ENCODE measurements around the gene YAP1.

YAP1 gene

DNA sequence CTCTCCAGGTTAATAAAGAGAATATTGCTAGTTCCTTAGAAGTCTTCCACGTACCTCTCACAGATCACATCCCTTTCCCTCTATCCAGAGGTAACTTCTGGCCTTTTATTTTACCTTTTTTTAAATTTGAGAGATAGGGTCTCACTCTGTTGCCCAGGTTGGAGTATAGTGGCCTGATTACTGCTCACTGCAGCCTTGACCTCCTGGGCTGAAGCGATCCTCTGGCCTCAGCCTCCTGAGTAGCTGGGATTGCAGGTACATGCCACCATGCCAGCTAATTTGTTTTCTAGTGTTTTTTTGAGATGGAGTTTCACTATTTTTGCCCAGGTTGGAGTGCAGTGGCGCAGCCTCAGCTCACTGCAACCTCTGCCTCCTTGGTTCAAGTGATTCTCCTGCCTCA lies 24.4 kb downstream of the YAP1 start:
- H3K79me2 ChIP-seq (ENCODE audit: insufficient read depth, low read length) = no peaks in the 10 kb centered on the region

DNA sequence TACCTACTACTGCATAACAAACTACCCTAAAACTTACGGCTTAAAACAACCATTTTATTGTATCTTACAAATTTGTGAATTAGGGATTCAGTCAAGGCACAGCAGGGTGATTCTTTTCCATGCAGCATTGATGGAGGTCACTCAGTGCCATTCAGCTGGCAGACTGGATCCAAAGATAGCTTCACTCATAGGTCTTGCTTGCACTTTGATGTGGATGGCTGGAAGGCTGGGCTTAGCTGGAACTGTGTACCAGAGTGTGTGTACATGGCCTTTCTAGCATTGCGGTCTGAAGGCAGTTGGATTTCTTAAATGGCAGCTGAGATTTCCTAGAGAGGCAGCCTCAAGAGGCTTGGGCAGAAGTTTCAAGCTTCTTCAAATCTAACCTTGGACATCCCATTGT lies 25.0 kb downstream of the YAP1 start:
- no peaks in the 10 kb centered on the region for H3K79me2 ChIP-seq (ENCODE audit: insufficient read depth, low read length)

More for the DNA sequence above, 24.4 kb downstream of the YAP1 start:
- no peak overlapping the region for H2AFZ ChIP-seq (ENCODE audit: low read depth, low read length)
- H3K36me3 ChIP-seq (ENCODE audit: insufficient read depth, low read length) = no peaks in the 10 kb centered on the region
- H3K9me3 ChIP-seq (ENCODE audit: insufficient read depth, low read length, severe bottlenecking) = no peaks in the 10 kb centered on the region
- H3K4me1 ChIP-seq (ENCODE audit: insufficient read depth, low read length) = no peaks in the 10 kb centered on the region
- H3K27ac ChIP-seq (ENCODE audit: low read length) = no peak overlapping the region
- H3K9ac ChIP-seq (ENCODE audit: low read depth, low read length) = no peak overlapping the region
- no peaks in the 10 kb centered on the region for H3K27me3 ChIP-seq (ENCODE audit: insufficient read depth, low read length, poor library complexity)
- H3K4me2 ChIP-seq (ENCODE audit: insufficient read depth, low read length) = no peak overlapping the region
- DNase-seq (no peak), ATAC-seq (ENCODE audit: insufficient read depth, low read depth) (no peak)
- H4K20me1 ChIP-seq (ENCODE audit: insufficient read depth, low read length) = no peaks in the 10 kb centered on the region
- H3K4me3 ChIP-seq (ENCODE audit: low read depth in 1 of 2, low read length in 2 of 2) = no peak overlapping the region
- TF ChIP-seq, protein P1, sequence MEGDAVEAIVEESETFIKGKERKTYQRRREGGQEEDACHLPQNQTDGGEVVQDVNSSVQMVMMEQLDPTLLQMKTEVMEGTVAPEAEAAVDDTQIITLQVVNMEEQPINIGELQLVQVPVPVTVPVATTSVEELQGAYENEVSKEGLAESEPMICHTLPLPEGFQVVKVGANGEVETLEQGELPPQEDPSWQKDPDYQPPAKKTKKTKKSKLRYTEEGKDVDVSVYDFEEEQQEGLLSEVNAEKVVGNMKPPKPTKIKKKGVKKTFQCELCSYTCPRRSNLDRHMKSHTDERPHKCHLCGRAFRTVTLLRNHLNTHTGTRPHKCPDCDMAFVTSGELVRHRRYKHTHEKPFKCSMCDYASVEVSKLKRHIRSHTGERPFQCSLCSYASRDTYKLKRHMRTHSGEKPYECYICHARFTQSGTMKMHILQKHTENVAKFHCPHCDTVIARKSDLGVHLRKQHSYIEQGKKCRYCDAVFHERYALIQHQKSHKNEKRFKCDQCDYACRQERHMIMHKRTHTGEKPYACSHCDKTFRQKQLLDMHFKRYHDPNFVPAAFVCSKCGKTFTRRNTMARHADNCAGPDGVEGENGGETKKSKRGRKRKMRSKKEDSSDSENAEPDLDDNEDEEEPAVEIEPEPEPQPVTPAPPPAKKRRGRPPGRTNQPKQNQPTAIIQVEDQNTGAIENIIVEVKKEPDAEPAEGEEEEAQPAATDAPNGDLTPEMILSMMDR (IDR thresholded peaks at IDR 0.05; ENCODE audit: borderline replicate concordance, extremely low read depth, low read length, poor library complexity, severe bottlenecking) = no peak
- TF ChIP-seq EZH2 (IDR thresholded peaks at IDR 0.05; ENCODE audit: borderline replicate concordance, low read depth, low read length, severe bottlenecking) = no peak

DNA sequence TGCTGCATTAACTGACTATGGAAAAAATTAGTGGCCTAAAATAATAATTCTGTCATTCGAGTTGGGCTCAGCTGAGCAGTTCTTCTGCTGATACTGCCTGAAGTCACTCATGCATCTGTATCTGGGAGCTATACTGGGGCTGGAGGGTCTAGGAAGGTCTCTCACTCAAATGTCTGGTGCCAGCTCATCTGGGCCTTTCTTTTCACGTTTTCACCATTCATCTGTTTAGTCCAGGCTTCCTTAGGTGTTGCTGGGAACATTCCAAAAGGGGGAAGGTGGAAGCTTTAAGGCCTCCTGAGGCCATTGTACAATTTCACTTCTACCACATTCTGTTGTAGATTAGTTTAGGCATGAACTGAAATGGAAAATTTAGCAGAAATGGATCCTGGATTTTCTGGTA lies 28.0 kb downstream of the YAP1 start:
- no peaks in the 10 kb centered on the region for H3K79me2 ChIP-seq (ENCODE audit: insufficient read depth, low read length)
- no peak for ATAC-seq (ENCODE audit: insufficient read depth, low read depth)
- no peaks in the 10 kb centered on the region for H3K9me3 ChIP-seq (ENCODE audit: insufficient read depth, low read length, severe bottlenecking)
- H3K4me3 ChIP-seq (ENCODE audit: low read depth in 1 of 2, low read length in 2 of 2) = no peak overlapping the region
- no peaks in the 10 kb centered on the region for H3K27me3 ChIP-seq (ENCODE audit: insufficient read depth, low read length, poor library complexity)
- H3K27ac ChIP-seq (ENCODE audit: low read length) = no peak overlapping the region
- no peak overlapping the region for H2AFZ ChIP-seq (ENCODE audit: low read depth, low read length)
- no peak for DNase-seq
- no peak overlapping the region for H3K4me2 ChIP-seq (ENCODE audit: insufficient read depth, low read length)
- H3K36me3 ChIP-seq (ENCODE audit: insufficient read depth, low read length) = no peaks in the 10 kb centered on the region
- H3K9ac ChIP-seq (ENCODE audit: low read depth, low read length) = no peak overlapping the region
- H4K20me1 ChIP-seq (ENCODE audit: insufficient read depth, low read length) = no peaks in the 10 kb centered on the region
- no peak for TF ChIP-seq EZH2 (IDR thresholded peaks at IDR 0.05; ENCODE audit: borderline replicate concordance, low read depth, low read length, severe bottlenecking)
- no peaks in the 10 kb centered on the region for H3K4me1 ChIP-seq (ENCODE audit: insufficient read depth, low read length)

More for the DNA sequence above, 25.0 kb downstream of the YAP1 start:
- Histone ChIP-seq H3K27me3 (ENCODE audit: insufficient read depth, low read length, poor library complexity) (no peaks in the 10 kb centered on the region), H3K9ac (ENCODE audit: low read depth, low read length) (no peak overlapping the region), H3K36me3 (ENCODE audit: insufficient read depth, low read length) (no peaks in the 10 kb centered on the region), H3K4me2 (ENCODE audit: insufficient read depth, low read length) (no peak overlapping the region), H4K20me1 (ENCODE audit: insufficient read depth, low read length) (no peaks in the 10 kb centered on the region), H3K4me1 (ENCODE audit: insufficient read depth, low read length) (no peaks in the 10 kb centered on the region), H3K9me3 (ENCODE audit: insufficient read depth, low read length, severe bottlenecking) (no peaks in the 10 kb centered on the region), H3K27ac (ENCODE audit: low read length) (no peak overlapping the region), H3K4me3 (ENCODE audit: low read depth in 1 of 2, low read length in 2 of 2) (no peak overlapping the region), H2AFZ (ENCODE audit: low read depth, low read length) (no peak overlapping the region)
- TF ChIP-seq, protein P1 (IDR thresholded peaks at IDR 0.05; ENCODE audit: borderline replicate concordance, extremely low read depth, low read length, poor library complexity, severe bottlenecking) = no peak
- no peak for TF ChIP-seq EZH2 (IDR thresholded peaks at IDR 0.05; ENCODE audit: borderline replicate concordance, low read depth, low read length, severe bottlenecking)
- no peak for ATAC-seq (ENCODE audit: insufficient read depth, low read depth)
- DNase-seq = no peak

DNA sequence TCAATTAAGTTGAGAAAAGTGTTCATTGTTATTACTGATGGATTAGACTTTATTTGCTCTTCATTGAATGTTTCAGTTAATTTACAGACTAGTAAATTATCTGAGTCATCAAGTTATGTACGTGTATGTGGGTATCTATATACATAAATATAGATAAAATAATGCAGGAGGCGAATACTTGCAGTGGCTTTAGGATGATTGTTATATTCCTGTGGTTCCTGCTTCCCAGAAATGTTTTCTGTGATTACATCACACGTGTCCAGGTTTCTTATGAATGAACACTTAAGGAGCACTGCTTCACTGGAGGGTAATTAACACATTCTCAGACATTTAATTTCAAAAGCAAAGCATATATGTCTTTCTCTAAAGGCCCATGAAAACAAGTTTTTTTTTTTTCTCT lies 28.4 kb downstream of the YAP1 start:
- no peaks in the 10 kb centered on the region for H3K9me3 ChIP-seq (ENCODE audit: insufficient read depth, low read length, severe bottlenecking)
- no peak overlapping the region for H3K4me2 ChIP-seq (ENCODE audit: insufficient read depth, low read length)
- no peaks in the 10 kb centered on the region for H4K20me1 ChIP-seq (ENCODE audit: insufficient read depth, low read length)
- ATAC-seq (ENCODE audit: insufficient read depth, low read depth) (no peak), DNase-seq (no peak)
- no peak overlapping the region for H2AFZ ChIP-seq (ENCODE audit: low read depth, low read length)
- no peak overlapping the region for H3K4me3 ChIP-seq (ENCODE audit: low read depth in 1 of 2, low read length in 2 of 2)
- no peak overlapping the region for H3K27ac ChIP-seq (ENCODE audit: low read length)
- H3K36me3 ChIP-seq (ENCODE audit: insufficient read depth, low read length) = no peaks in the 10 kb centered on the region
- H3K27me3 ChIP-seq (ENCODE audit: insufficient read depth, low read length, poor library complexity) = no peaks in the 10 kb centered on the region
- H3K79me2 ChIP-seq (ENCODE audit: insufficient read depth, low read length) = no peaks in the 10 kb centered on the region
- no peaks in the 10 kb centered on the region for H3K4me1 ChIP-seq (ENCODE audit: insufficient read depth, low read length)
- no peak overlapping the region for H3K9ac ChIP-seq (ENCODE audit: low read depth, low read length)
- TF ChIP-seq, protein P1 (IDR thresholded peaks at IDR 0.05; ENCODE audit: borderline replicate concordance, extremely low read depth, low read length, poor library complexity, severe bottlenecking) = no peak
- TF ChIP-seq EZH2 (IDR thresholded peaks at IDR 0.05; ENCODE audit: borderline replicate concordance, low read depth, low read length, severe bottlenecking) = no peak

Measured in DND-41 (cell line).